ENCODE data around the gene SLC12A2. TPM values are rescaled to one million over a fixed set of nuclear protein-coding genes. Genes with fewer than 3 reads are reported as not detected.

SLC12A2 gene
- 11.6 to 14.3 TPM (median 13.2 TPM) in 5 replicates for total RNA-seq (2022; extraction: Qiagen RNA extraction; ENCODE audit: low read depth)

GRCh38 chr5:128083033-128083810 is at the start of gene SLC12A2:
SLC12A2 (plus strand) TSS chr5:128083766; CDS start chr5:128083955, 189 bp downstream.

All from A549 treated with GW870086 at 1 μM for 4 hours (cell line).